ENCODE data around the gene NPAS3. TPM values are rescaled to one million over a fixed set of nuclear protein-coding genes. Genes with fewer than 3 reads are reported as not detected.
A peak's percentile ranks its signal among the peaks of the same experiment; 100 is the strongest.

NPAS3 gene
- total RNA-seq, 1 donor = 0.36 TPM

DNA sequence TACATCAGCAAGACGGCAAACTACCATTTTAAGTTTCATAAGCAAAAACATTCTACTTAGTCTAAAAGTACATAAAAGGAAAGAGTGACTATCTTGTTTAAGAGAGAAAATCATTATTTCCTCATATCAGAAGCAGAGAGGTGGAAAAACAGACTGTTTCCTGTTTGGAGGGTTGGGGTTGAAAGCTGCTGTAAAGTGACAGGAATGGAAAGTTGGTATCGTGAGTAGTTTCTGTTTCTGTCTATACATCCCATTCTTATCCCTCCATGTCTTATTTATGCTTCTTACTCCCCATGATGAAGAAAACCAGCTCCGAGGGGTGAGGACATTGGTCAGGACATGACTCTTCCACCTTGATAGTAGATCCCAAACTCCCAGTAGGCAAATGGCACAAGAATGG, 795.7 kb downstream of the NPAS3 start:
- H3K4me3 ChIP-seq (ENCODE audit: low read depth, low read length) = no peak overlapping the region
- TF ChIP-seq, protein P1, sequence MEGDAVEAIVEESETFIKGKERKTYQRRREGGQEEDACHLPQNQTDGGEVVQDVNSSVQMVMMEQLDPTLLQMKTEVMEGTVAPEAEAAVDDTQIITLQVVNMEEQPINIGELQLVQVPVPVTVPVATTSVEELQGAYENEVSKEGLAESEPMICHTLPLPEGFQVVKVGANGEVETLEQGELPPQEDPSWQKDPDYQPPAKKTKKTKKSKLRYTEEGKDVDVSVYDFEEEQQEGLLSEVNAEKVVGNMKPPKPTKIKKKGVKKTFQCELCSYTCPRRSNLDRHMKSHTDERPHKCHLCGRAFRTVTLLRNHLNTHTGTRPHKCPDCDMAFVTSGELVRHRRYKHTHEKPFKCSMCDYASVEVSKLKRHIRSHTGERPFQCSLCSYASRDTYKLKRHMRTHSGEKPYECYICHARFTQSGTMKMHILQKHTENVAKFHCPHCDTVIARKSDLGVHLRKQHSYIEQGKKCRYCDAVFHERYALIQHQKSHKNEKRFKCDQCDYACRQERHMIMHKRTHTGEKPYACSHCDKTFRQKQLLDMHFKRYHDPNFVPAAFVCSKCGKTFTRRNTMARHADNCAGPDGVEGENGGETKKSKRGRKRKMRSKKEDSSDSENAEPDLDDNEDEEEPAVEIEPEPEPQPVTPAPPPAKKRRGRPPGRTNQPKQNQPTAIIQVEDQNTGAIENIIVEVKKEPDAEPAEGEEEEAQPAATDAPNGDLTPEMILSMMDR (IDR thresholded peaks at IDR 0.05; ENCODE audit: insufficient read depth, low read length) = no peak
- no peak for DNase-seq (ENCODE audit: low read depth)

DNA sequence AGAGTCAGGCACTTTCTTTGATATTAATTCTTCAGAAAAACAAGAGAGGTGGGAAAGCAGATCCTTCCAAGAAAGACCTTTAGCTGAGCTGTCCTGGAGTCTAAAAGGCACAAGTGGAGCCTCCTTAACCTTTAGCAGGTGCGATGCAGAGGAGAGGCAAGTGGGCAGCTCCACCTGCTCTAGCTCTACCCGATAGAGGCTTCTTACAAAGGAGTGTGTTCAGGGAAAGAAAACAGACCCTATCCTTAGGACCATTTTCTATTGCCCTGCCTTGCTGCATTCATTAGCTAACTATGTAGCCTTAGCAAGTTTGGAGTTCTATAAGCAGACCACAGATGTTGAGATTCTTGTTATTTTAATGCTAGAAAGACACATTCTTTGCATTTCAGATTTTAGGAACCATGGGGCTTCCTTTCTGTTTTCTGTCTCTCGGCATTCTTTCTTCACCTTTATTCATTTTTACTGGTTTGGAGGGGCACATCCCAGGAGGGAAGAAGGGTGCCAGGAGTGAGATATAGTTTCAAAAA, 797.7 kb downstream of the NPAS3 start:
- TF ChIP-seq, protein P1 (IDR thresholded peaks at IDR 0.05; ENCODE audit: insufficient read depth, low read length) = no peak
- no peak for DNase-seq (ENCODE audit: low read depth)
- H3K4me3 ChIP-seq (ENCODE audit: low read depth, low read length) = no peak overlapping the region

DNA sequence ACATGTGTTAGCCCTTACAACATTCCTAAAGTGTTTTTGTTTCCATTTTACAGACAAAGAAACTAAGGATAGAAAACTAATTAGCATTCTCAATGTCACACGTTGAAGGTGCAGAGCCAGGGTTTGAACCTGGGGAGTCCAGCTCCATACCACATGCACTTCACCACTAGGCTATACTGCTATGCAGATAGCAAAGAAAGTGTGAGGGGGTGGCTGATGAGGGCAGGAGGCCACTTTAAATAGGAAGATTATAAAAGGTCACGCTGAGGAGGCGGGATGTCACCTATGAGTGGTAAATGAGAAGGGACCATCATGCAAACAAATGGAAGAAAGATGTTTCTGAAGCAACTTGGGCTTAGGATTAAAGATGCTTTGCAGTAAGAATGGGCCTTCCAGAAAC, 798.3 kb downstream of the NPAS3 start:
- TF ChIP-seq, protein P1 (IDR thresholded peaks at IDR 0.05; ENCODE audit: insufficient read depth, low read length) = no peak
- no peak overlapping the region for H3K4me3 ChIP-seq (ENCODE audit: low read depth, low read length)
- DNase-seq (ENCODE audit: low read depth) = no peak

DNA sequence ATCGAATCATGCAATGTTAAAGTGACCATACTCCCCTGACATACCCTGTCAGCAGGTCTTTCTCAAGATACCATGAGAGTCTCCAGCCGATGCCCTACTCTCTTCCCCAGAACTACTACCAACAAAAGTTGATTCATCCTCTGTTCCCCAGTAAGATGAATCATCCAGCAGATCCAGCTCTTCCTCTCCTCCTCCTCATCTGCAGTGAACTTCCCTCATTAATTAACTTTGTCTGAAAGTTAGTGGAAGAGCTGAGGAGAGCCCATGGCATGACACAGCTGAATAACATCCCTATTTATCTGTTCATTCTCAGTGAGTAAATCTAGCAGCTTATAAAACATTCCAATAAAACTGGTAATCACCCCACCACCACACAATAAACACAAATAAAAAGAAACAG, 798.8 kb downstream of the NPAS3 start:
- TF ChIP-seq, protein P1 (IDR thresholded peaks at IDR 0.05; ENCODE audit: insufficient read depth, low read length) = no peak
- no peak overlapping the region for H3K4me3 ChIP-seq (ENCODE audit: low read depth, low read length)
- peak; percentile 23 for DNase-seq (ENCODE audit: low read depth)

DNA sequence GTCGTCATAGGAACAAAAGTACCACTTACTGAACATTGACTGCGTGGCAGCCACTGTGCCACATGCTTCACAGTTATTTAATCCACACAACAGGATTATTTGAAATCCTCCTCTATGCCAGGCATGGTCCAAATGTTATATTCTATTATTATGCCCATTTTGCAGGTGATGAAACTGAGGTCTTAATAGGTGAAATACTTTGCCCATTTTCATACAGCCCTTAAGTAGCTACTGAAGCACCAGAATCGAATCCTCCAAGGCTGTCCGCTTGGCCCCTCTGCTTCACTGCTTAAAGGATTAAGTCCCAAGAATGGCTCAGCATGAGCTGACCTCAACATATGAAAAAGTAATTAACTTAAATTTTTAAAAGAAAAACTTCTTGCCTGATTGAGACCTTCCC, 799.4 kb downstream of the NPAS3 start:
- H3K4me3 ChIP-seq (ENCODE audit: low read depth, low read length) = no peak overlapping the region
- no peak for DNase-seq (ENCODE audit: low read depth)
- TF ChIP-seq, protein P1 (IDR thresholded peaks at IDR 0.05; ENCODE audit: insufficient read depth, low read length) = no peak

DNA sequence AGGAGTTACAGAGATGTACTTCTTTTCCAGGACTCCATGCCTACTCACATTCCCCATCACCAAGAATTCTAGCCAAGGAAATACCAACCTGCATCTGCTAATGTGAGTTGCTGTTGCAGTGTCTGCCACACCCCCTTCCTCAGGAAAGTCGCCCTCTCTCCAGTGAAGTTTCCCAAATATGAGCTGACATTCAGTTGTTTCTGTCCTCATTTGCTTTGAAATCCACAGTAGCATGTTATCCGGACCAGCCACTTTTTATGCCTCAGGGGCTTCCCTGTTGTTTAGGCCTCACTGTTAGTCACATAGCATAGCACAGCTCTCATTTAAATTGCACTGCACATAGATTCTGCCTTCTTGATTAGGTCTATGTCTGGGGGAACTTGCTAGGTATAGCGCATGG, 799.8 kb downstream of the NPAS3 start:
- no peak overlapping the region for H3K4me3 ChIP-seq (ENCODE audit: low read depth, low read length)
- no peak for DNase-seq (ENCODE audit: low read depth)
- TF ChIP-seq, protein P1 (IDR thresholded peaks at IDR 0.05; ENCODE audit: insufficient read depth, low read length) = no peak

DNA sequence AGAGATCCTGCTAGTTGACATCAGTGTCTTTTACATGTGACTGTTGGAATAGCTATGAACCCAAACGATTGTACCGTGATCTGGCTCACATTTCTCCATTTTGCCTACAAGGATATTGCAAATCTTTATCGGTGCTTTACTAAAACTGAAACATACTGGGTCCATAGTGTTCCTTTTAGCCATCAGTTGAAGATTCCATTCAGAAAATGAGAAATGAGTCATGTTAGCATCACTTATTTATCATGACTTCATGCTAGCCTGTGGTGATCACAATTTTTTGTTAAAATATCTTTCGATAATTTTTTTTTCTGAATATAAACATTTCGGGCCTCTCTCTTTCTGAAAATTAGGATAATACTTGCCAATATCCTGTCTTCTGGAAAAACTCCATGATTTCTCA, 801.9 kb downstream of the NPAS3 start:
- no peak for DNase-seq (ENCODE audit: low read depth)
- TF ChIP-seq, protein P1 (IDR thresholded peaks at IDR 0.05; ENCODE audit: insufficient read depth, low read length) = no peak
- no peak overlapping the region for H3K4me3 ChIP-seq (ENCODE audit: low read depth, low read length)
